NCI-H2227 treated with DMSO at 0.1 percent for 48 hours (cell line): ENCODE data around the gene CD8B2.
"Not testable (repeated sequence)": the region's sequence is repeated elsewhere in the genome, so short reads cannot be mapped to it uniquely, and the experiment has no call there.

Source experiments
- DNase-seq: peaks from one replicate; lab custom pipeline; 2025; lab: John Stamatoyannopoulos, UW

The CD8B2 gene

DNA sequence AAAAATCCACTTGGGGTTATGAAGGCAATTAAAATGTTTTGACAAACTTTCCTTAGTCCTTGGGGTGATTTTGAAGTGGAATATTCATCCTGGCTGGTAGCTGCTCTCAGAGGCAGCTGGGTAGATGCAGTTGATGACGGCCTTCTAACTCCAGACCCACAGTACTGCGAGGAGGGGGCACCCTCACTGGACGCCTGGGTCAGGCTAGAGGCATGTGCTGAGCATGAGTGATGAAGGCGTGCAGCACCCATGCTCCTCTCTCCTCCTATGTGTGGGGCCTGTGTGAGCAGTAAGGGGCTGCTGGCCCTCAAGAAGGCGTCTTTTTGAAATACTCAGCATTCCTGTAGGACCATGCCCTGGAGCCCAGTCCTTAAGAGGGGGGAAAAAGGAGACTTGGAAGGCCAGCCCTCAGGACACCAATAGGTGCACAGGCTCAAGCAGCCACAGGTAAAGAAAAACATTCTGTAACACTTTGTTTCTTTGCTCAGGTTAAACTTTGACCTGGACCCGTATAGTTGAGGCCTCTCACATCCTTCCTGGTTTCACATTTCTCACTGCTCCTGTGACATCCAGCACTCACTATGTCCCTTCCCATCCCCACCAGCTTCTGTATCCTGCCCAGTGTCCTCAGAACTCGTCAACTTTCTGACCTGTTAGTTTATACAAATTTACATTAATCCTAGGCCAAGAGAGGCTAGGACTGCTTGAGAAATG, 64.4 kb downstream of the CD8B2 start:
- no peak for DNase-seq

DNA sequence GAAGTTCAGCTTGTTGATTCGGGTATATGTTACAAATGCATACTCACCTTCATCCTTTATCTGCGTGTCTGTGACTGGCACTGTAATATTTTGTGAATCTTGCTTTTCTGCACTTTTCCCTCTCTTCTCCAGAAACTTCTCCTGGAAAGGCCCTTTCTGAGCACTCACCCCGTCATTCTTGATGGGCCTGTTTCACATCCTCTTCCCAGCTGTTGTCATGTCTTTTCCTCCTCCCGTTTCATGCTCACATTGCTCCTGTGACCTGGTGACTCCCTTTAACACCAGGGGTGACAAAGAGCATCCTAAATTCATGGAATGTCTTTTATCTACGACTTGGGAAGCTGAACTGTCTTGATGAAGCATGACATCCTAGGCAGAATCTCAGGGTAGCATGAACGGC, 65.8 kb downstream of the CD8B2 start:
- DNase-seq, result no peak

DNA sequence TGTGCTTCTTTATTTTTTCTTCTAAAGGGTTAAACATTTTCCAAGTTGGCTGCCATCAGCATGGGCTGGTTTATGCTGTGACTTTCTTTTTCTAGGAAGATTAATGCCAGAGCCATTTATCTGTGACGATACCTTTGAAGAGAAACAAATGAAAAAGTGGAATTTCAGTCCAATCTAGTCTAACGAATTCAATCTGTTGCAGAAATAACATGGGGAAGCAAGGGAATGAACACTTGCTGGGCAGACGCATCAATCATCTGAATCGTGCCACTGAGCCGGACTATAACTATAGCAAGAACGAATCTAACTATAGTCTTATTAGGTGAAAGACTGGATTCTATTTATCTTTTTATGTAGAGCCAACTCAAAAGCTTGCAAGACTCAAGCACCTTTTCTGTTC, 66.2 kb downstream of the CD8B2 start:
- DNase-seq, result no peak

DNA sequence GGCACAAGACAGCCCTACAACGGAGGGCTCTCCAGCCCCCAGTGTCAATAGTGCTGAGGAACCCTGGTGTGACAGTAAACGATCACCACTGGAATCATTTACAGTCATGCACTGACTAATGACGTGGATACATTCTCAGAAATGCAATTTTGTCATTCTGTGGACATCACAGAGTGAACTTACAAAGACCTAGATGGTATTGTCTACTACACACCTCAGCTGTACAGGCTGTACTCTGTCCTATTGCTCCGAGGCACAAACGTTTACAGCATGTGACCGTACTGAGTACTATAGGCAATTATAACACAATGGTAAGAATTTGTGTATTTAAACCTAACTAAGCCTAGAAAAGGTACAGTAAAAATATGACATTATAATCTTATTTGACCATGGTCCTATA, 67.2 kb downstream of the CD8B2 start:
- DNase-seq, result no peak

DNA sequence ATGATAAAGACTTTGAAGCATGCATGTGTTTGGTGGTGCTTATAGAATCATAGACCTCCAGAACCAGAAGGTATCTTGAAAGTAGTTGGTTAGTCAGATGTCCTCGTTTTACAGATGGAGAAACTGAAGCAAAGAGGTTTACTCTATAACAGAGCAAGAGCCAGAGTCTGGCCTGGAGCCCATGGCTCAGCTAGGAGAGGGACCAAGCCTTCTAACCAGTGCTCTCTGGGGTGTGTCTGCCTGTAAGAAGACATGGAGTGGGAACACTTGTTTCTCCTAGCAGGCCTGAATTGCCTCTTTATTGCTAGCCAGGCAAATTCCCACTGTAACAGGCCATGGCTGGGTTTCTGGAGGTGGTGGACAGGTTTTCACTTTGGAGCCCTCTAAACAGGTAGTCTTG, 67.9 kb downstream of the CD8B2 start:
- DNase-seq, result no peak

DNA sequence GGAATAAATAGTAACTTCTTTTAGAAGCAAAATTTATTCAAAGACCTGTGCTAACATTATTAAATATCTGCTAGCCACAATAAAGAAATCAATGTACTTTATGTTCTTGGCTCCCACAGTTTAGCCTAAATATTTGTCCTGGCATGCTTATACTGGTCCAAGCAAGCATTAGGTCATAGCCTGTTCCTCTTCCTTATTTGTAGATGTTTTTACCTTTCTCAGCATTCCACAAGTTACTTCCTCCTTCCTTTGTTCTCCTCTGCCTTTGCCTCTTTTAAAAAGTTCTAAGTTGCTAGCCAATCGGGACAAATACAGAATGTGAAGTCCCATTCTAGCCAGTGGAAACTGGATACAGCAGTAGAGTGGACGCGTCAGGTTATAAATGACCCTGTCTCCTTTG, 72.6 kb downstream of the CD8B2 start:
- not testable (repeated sequence) for DNase-seq

DNA sequence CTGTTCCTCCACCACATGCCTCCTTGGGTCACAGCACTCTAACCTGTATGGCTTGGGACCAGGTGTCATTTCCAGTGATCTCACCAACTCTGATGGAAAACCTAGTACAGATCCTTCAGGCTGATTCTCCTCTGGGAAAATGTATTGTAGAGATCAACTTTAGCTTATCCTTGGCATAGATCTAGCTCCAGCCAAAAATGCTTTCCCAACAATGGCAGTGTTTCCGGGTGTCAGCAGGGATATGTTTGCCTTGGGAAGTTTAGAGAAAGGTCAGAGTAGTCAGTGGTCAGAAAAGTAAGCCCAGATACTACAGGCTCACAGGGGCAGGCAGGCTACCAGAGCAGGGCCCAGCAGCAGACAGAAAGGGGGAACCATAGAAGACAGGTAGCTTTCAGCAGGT, 73.6 kb downstream of the CD8B2 start:
- no peak for DNase-seq

DNA sequence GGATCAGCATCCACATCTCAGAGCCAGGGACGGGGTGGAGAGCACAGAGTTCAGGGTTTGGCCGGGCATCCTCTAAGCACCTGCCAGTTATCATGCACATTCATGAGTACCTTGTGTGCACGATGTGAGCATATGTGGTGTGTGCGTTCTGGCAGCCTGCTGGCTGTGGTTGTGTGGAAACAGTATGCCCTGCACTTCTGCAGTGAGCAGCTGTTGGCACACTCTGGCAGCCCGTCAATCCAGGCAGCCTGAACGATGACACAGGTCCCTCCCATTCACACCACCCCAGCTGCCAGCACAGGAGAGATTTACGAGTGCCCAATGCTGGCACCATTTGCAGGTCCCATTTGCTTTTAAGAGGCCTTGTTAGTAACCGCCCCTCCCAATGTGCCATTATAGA, 74.2 kb downstream of the CD8B2 start:
- no peak for DNase-seq

DNA sequence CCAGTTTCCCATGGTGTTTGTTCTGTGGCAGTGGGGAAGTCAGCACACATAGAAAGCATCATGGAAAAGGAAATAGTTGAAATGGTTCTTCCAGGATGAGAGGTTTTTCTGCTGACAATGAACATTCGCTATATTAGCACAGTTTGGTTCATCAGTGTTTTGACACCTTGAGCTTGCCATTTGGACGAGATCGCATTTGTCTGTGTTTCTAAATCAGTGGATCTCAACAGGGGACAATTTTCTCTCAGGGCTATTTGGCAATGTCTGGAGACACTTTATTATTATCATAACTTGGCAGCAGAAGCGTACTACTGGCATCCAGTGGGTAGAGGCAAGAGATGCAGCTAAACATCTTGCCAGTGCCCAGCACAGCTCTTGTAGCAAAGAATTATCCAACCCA, 74.6 kb downstream of the CD8B2 start:
- DNase-seq, result no peak

DNA sequence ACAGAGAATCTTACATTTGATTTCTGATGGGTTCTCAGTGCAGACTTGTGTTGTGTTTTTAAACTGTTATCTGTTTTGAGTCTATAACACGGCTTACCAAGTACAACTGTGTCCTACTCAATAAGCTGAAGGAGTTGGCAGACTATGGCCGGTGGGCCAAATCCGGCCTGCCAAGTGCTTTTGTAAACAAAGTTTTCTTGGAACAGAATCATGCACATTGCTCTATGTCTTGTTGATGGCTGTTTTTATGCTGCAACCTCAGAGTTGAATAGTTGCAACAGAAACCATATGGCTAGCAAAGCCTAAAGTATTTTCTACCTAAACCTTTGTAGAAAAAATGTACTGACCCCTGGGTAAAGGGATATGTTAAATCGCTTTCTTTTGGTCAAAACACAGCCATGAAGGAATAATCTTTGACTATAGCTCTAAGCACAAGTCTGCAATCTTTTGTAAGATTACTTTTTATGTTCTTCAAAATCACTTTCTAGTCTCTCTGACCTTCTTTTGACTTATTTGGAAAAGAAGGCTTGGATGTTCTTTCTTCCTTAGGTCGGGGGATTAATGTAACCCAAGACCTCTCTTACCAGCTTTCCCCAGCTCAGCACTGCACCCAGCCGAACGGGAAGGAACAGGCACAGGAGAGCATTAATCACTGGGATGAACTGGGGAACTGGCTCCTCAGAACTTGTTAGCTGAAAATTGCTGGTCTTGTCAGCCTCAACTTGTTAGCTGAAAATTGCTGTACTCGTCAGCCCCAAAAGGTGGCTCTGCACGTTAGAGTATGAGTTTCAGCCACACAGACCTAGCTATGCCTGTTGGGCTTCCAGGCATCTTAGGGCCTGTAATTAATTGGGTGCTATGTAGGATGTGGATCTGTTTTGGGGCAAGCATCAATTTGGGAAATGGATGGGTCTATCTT, 75.4 kb downstream of the CD8B2 start:
- DNase-seq, result no peak

DNA sequence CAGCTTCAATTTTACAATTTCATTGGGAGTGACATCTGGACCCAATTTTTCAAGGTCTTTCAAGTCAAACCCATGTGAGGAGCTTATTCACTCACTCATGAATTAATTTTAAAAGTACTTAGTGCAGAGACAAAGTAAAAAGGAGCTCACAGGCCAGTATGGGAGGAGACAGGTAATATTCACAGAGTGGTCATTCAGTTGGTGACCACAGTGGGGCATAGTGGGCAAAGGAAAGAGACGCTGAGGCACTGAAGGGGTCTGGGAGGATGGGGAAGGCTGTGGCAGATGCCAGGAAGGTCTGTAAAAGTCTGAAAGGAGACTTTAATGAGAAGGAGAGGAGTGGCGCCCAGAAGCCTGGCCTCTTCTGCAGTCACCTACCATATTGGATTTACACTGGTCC, 76.0 kb downstream of the CD8B2 start:
- no peak for DNase-seq

DNA sequence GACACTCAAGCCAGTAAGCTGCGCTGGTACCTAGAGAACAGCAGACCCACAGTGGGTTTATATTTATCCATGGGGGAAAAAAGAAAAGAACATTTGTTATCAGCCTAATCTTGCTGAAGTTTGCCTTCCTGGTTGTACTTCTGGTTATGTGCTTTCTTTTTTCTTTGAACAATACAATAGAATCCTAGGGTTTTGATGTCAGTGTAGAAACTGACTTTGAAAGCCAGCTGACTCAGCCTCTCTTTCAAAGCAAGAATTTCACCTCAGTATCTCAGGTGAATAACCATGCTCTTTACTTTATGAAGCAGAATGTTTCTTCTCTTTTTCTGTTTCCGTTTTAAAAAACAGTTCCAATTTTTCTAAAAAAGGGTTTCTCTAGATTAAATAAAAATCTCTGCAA, 78.4 kb downstream of the CD8B2 start:
- DNase-seq, result no peak

DNA sequence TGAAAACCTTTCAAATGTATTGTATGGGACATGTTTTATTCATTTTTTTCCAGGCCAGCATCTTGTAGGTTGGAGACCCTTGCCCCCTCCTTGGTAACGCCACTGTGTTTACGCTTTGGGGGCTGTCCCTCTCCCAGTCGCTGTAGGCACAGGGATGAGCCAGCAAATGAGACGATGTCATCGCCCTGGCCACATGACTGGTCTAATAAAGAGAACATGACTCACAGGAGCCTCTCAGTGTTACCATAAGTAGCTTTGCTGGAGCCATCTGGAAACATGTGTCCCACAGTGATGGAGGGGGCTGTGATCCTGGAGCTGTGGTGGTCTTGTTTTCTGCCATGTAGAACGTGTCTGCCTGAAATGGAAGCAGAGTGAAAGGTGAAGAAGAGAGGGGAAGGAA, 78.9 kb downstream of the CD8B2 start:
- no peak for DNase-seq

DNA sequence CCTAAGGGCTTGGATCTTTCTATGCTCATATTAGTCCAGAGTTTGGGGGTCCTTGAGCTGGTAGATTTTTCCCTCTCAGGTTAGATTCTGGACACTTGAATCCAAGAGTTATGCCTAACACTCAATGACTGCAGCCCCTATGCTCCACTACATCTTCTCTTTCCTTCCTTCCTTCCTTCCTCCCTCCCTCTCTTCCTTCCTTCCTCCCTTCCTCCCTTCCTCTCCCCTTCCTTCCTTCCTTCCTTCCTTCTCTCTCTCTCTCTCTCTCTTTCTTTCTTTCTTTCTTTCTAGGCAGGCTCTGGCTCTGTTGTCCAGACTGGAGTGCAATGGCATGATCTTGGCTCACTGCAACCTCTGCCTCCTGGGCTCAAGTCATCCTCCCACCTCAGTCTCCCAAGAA, 79.3 kb downstream of the CD8B2 start:
- DNase-seq, result not testable (repeated sequence)

DNA sequence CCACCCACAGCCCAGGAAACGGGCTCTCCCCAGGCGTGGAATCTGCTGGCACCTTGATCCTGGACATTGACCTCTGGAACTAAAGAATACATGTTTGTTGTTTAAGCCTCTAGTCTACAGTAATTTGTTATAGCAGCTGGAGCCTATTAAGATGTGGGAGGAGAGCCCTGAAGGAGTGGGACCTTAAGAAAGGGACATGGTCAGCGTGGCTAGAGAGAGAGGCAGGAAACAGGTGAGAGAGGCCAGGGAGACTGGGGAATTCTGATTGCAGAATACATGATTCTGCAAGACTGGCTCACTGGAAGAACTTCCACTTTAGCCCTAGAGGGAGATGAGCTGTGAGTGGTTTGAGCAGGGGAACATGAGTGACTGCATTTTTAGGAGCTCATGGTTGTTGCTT, 83.2 kb downstream of the CD8B2 start:
- DNase-seq, result no peak
